Measurements from ENCODE around the gene GLB1L.

GLB1L gene

DNA sequence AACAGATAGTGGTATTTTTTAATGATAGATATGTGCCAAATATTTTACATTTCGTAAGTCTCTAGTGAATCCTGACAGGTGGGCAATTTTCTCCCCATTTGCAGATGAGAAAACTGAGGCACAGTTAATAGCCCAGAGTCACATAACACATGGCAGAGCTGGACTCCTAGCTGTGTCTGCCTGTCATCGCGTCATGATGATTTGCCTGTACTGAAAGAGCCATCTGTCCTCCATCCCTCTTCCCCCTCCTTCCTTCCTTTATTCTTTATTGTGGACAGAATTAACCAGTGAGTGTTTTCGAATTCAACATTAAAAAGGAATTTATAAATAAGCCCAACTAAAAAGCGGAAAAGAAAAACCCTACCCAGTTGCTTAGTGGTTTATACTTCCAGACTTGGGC lies 37.1 kb upstream of the GLB1L start:
- DNase-seq: no peak
- in situ Hi-C loops (cut with MboI; ENCODE audit: low pct_unique_long_range_greater_than_20kb, low sequenced_read_pairs): no loop called here

DNA sequence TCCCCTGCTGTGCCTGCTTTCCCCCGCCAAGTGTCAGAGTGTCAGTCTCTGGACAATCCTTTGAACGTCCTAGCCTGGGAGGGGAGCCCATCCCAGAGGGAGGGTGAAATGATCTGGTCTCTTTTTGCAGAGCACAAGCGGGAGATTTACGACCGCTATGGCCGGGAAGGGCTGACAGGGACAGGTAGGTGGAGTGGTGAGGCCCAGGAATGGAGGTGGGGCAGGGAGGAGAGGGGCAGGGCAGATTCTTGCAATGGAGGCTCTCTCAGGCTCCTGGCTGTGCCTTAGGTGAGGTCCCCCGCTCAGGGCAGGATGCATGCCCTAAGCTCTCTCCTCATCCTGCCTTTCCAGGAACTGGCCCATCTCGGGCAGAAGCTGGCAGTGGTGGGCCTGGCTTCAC lies 36.3 kb upstream of the GLB1L start:
- no peak for DNase-seq
- in situ Hi-C loops (cut with MboI; ENCODE audit: low pct_unique_long_range_greater_than_20kb, low sequenced_read_pairs): no loop called here

DNA sequence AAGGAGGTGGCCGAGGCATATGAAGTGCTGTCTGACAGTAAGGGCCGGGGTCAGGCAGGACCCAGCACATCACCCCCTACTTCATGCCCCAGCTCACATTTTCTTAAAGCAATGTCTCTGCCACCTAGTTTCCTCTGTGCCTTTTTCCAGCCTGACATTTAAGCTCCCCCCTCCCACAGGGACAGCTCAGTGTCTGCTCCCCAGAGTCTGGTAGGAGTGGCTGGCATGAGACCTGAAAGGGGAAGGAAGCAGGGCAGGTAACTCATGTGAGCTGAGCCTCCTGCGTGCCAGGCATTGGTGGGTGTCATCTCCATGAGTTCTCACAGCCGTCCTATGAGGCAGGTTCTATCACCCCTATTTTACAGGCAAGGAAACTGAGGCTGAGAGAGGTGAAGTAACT lies 35.4 kb upstream of the GLB1L start:
- in situ Hi-C loops (cut with MboI; ENCODE audit: low pct_unique_long_range_greater_than_20kb, low sequenced_read_pairs): no loop called here
- DNase-seq: no peak

DNA sequence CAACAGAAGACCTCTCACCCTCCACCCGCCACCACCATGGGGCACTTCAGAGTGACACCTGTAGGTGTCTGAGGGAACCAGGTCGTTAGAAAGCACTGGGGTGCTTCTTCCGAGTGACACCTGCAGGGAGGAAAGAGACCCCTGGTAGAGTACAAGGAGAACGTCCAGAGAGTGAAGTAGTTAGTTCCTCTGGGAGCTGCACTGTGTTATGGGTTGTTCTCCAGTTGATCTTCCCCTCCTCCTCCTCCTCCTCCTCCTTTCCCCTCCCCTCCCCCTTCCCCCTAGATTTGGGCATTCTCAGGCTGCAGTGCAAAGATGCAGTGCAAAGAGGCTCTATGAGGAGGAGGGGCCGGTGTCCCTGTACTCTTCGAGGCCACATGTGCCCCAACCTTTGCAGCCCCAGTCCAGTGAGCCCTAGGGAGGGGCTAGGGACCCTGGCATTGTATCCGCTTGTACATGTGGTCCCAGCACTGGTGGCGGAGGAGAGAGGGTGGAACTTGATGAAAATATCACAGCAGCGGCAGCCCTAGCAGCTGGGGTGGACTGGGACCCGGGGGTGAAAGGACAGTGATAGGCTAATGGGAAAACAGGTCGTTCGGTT lies 34.8 kb upstream of the GLB1L start:
- DNase-seq: no peak
- in situ Hi-C loops (cut with MboI; ENCODE audit: low pct_unique_long_range_greater_than_20kb, low sequenced_read_pairs): no loop called here

DNA sequence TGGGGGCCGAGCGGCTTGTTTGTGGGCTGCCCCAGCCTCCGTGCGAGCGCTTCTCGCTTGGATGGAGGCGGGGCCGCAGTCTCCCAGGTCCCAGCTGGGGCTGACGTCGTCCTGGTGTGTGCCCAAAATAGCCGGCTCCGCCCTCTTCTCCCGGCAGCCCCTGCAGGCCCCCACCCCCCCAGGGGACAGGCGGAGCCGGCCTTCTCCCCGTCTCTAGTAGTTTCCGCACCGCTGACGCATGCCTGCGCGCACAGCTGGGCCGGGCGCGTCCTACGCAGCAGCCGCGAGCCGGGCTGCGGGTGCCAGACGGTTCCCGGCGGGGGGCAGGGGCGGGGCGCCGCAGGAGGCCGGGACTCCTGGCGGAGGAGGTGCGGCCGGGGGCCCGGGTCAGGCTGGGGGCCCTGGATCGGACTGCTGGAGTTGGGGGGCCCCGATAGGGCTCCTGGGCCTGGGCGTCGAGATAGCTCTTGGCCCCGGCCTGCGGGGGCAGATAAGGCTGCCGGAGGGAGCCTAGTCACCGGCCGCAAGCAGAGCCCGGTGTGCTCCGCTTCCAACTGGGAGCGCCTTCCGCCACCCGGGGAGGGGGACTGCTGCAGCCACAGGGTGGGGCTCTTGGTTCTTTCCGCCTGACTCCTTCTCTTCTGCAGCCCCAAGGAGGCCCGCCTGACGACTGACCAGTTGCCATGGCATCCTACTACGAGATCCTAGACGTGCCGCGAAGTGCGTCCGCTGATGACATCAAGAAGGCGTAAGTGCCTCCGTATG lies 34.1 kb upstream of the GLB1L start, which contains the start of gene DNAJB2:
Gene DNAJB2 (plus strand): TSS at position 216 of the 765 bp plus-strand sequence. CDS start 468 bp downstream, at position 684.
- DNase-seq: peak; percentile 99
- in situ Hi-C loops (cut with MboI; ENCODE audit: low pct_unique_long_range_greater_than_20kb, low sequenced_read_pairs): no loop called here

DNA sequence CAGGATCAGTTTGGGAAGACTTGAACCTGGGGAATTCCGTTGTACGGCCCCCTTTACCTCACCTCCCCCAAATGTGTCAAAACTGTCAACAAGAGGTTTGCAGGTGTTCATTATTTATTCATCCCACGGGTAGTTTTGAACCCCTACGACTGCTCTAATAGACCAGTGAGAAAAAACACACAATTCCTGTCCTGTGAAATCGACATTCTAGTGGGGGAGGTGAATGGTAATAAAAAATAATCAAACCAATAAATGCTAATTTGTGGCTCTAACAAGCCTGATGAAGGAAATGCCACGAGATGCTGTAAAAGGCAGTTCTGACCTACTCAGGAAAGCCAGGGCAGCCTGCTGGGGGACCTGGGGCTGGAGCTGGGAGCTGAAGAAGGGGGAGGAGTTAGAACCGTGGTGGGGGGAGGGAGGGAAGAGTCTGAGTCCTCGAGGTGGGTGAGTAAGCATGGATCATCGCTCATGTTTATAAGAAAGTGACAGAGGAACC lies 33.5 kb upstream of the GLB1L start:
- in situ Hi-C loops (cut with MboI; ENCODE audit: low pct_unique_long_range_greater_than_20kb, low sequenced_read_pairs): no loop called here
- no peak for DNase-seq

DNA sequence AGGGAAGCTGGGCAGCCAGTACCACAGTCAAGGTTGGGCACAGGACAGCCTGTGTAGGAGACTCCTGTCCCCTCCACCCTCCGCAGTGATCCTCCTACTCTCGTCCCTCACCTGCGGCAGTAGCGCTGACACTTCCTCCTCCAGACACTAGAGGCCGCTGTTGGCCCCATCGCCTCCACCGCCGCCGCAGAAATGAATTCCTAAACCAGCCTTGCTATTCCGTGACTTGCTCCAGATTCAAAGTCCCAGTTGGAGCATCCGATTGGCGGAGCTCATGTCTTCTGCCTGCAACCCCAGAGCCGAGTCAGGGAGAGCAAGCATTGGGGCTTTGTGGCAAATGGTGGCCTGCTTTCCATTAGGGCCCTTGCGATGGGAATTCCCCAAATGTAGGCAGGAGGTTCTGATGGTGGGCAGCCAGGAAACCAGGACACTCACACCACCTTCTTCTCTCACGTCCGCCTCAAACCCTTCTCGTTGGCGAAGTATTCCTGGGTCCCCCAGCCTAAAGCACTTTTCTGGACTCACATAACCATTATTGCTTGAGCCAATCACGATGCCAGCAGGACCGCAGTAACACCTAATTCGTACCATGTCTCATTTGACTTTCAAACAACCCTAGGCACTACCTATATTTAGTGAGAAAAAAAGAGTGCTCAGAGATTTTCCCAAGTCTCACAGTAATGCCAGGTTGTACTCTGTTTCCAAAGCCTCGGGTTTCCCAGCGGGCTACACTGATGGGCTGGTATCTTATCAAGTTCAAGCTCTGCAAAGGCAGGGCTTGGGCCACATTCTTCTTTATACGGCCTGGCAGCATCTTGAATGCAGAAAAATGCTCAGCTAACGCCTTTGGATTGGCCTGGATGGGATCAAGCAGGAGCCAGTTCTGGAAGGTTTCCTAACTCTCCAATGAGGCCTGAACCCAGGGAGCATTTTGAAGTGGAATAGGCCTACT lies 32.7 kb upstream of the GLB1L start:
- in situ Hi-C loops (cut with MboI; ENCODE audit: low pct_unique_long_range_greater_than_20kb, low sequenced_read_pairs): no loop called here
- DNase-seq: peak; percentile 87

DNA sequence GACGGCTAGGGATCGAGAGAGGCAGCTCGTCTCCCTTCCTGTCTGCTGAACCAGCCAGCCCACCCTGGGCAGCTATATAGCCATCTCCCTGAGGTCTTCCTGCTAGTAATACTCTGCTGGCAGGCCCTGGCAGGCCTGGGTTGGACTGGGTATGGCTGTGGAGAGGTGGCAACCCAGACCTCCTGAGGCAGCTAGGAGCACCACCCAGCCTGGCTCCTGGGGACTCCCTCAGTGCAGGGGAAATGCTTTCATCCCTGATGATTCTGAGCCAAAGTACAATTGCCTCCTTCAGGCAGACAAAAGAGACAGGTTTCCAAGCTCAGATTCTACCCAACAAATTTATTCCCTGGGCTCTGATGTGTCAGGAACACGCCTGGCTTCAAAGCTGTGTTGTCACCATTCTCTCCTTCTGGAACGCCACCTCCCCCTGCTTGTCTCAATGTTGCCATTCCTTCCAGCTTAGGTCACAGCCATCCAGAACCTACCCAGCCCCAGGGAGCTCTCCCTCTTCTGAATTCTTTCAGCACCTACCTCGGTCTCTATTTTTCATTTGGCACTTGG lies 29.2 kb upstream of the GLB1L start:
- no peak for DNase-seq
- in situ Hi-C loops (cut with MboI; ENCODE audit: low pct_unique_long_range_greater_than_20kb, low sequenced_read_pairs): no loop called here

DNA sequence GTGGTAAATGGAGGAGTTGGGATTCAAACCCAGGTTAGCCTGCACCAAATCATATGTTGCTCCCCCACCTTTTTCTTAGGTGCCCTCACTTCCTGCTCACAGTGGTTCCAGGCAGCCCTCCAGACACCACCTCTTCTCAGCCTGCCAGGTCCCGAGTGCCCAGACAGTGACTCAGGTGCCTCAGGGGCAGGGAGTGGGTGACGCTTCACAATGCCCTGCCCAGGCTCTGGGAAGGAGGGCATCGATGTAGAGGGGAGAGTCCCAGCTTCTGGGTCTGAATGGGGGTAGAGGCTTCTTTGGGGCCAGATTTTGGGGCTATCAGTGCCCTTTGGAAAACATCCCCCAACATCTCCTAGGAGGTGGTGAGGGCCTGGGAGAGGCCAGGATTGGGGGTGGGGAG lies 28.7 kb upstream of the GLB1L start:
- no peak for DNase-seq
- in situ Hi-C loops (cut with MboI; ENCODE audit: low pct_unique_long_range_greater_than_20kb, low sequenced_read_pairs): no loop called here

DNA sequence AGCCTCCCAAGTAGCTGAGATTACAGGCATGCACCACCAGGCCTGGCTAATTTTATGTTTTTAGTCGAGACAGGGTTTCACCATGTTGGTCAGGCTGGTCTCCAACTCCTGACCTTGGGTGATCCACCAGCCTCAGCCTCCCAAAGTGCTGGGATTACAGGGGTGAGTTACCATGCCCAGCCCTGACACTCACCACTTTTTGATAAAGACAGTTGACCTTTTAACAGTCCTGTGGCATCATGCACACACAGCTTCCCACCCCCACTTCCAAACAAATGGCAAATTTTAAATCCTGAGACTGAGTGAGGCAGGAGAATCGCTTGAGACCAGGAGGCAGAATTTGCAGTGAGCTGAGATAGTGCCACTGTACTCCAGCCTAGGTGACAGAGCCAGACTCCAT lies 27.8 kb upstream of the GLB1L start:
- no peak for DNase-seq
- in situ Hi-C loops (cut with MboI; ENCODE audit: low pct_unique_long_range_greater_than_20kb, low sequenced_read_pairs): no loop called here

DNA sequence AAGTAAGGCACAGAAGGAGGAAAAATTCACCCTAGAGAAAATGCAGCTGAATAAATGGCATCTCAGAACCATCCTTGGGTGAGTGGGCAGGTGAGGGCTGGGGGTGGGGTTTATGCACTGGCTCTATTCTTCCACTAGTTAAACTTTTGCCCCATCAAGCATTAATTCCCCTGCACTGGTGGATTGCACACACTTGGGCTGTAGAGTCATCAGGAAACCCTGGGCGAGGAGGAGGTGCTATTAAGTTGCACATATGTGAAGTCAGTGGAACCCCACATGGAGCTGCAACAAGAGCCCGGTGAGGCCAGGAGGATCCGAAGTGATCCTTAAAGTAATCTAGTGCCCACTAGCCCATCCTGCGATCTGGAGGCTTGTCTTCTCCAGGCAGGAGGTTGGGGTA lies 27.1 kb upstream of the GLB1L start:
- DNase-seq: no peak
- in situ Hi-C loops (cut with MboI; ENCODE audit: low pct_unique_long_range_greater_than_20kb, low sequenced_read_pairs): no loop called here

DNA sequence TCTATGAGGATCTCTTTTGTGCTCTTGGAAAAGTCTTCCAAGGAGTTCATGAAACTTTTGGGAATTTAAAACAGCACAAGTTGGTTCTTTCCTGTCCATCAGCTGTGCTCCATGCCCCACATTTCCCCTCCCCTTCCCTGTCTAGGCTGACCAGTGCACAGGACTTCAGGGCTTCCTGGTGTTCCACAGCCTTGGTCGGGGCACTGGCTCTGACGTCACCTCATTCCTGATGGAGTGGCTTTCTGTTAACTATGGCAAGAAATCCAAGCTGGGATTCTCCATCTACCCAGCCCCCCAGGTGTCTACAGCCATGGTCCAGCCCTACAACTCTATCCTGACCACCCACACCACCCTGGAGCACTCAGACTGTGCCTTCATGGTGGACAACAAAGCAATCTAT lies 25.8 kb upstream of the GLB1L start:
- DNase-seq: no peak
- in situ Hi-C loops (cut with MboI; ENCODE audit: low pct_unique_long_range_greater_than_20kb, low sequenced_read_pairs): no loop called here

DNA sequence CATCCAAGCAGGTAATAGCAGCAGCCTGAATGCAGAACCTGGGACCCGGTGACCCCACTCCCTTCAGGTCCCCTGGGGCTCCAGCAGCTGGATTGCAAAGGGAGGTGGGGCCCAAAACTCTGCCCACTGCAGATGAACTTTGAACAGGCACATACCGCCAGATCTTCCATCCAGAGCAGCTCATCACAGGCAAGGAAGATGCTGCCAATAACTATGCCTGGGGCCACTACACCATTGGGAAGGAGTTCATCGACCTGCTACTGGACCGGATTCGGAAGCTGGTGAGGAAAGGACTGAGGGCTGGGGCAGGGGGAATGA lies 24.8 kb upstream of the GLB1L start:
- in situ Hi-C loops (cut with MboI; ENCODE audit: low pct_unique_long_range_greater_than_20kb, low sequenced_read_pairs): no loop called here
- no peak for DNase-seq

DNA sequence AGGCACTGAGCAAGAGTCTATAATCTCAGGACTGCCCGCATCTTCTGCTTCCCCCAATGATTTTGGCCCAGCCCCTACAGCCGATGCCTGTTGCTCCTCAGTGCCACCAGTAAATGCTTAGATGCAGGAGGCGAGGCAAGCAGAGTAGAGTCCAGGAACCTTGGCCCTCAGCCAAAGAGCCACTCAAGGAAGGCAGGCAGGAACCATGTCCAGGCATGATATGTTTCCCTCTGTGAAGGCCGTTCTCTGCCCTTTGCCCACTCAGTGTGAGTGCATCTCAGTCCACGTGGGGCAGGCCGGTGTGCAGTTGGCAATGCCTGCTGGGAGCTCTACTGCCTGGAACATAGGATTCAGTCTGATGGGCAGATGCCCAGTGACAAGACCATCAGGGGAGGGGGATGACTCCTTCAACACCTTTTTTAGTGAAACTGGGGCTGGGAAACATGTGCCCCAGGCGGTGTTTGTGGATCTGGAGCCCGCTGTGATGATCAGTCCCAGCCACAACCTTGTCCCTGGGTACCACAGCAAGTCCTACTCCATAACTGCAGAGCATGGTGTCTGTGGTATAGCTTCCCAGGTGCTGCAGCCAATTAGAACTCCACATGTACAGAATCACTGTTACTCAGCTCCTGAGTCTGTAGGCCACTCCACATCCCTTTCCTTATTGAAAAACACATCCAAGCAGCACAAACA lies 24.3 kb upstream of the GLB1L start:
- no peak for DNase-seq
- in situ Hi-C loops (cut with MboI; ENCODE audit: low pct_unique_long_range_greater_than_20kb, low sequenced_read_pairs): no loop called here

DNA sequence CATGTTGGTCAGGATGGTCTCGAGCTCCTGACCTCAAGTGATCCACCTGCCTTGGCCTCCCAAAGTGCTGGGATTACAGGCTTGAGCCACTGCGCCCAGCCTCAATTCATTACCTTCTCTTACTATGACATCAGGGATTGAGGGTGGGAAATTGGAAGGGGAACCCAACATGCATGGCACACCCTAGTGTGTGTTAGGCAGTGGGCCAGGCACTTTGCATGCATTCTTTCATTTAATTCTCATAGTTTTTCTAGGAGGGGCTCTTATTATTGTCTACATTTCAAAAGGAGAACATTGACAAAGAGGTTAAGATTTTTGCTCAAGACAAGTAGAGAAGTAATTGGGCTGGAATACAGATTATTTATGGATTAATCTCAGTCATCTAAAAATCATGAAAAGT lies 23.1 kb upstream of the GLB1L start:
- no peak for DNase-seq
- in situ Hi-C loops (cut with MboI; ENCODE audit: low pct_unique_long_range_greater_than_20kb, low sequenced_read_pairs): no loop called here

DNA sequence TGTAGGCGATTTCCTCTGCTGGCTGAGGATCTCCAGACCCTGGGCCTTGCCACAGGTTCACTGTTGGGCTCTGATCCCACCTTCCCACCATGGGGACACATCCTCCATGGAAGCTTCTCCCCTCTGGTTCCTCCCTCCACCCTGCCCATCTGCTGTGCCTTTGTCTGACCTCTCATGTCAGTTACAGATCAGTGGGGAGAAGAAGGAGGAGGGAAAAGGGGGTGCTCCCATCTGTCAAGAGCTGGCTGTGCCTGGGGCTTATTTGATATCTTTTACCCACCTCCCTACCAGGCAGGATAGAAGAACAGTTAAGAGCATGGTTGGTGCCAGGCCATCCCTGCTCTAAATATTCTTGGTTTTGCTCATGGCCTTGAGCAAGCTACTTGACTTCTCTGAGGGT lies 21.6 kb upstream of the GLB1L start:
- in situ Hi-C loops (cut with MboI; ENCODE audit: low pct_unique_long_range_greater_than_20kb, low sequenced_read_pairs): no loop called here
- DNase-seq: no peak

DNA sequence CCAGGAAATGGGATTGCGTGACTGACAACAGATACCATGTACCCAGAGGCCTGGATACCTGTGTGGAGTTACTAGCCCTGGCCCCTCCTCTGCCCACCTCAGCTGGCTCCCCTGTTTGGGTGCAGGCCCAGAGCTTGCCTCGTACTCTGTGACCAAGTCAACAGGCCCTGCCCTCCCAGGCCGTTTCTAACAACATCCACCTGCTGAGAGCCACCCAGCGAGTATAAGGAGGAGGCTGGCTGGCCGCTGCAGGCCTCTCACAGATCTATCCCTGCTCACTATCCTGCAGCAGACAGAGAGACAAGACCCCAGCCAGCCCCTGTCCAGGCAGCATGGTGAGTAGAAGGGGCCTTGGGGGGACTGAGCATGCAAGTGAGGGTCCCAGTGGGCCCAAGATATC lies 21.0 kb upstream of the GLB1L start:
- in situ Hi-C loops (cut with MboI; ENCODE audit: low pct_unique_long_range_greater_than_20kb, low sequenced_read_pairs): no loop called here
- no peak for DNase-seq

DNA sequence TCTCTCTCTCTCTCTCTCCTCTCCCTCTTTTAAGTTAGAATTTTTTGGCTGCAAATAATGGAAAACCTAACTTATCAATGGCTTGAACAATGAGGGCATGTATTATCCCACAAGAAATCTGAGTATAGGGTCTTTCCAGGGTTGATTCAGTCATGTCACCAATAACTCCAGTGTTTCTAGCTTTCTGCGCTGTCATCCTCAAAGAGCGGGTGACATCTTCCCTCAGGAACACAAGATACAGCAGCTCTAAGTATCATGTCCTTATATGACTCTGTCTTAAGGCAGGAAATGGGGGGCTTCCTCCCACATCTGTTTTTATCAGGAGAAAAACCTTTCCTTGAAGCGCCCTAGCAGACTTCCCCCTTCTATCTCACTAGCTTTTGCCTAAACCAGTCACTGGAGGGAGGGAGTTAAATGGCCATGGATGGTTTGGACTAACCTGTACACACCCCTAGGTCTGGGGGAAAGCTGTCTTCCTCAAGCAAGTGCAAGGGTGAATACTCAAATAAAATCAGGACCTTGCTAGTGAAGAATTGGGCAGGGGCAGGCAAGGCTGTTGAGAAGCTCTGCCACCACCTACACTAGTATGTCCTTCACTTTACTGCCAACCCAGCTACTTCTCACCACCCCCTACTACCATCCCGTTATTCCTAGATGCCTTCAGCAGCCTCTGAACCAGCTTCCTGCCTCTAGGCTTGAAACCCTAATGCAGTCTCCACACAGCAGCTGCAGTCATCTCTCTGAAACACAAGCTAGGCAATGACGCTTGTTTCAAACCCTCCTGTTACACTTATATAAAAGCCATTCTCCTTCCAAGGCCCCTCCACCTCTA lies 16.0 kb upstream of the GLB1L start:
- DNase-seq: peak; percentile 74
- in situ Hi-C loops (cut with MboI; ENCODE audit: low pct_unique_long_range_greater_than_20kb, low sequenced_read_pairs): no loop called here

All from KBM-7 (cell line).